KMS-11 (cell line): ENCODE results near the gene CCDC27.

Experiments used
- H2AFZ ChIP-seq: fragments of 200-600 bp; sonication (generic); 2 replicates; pipeline ENCODE4 v1.6.1; 2016; ENCODE audit warnings: antibody characterized with exemption, mixed run types, low read depth
- H3K27ac ChIP-seq: fragments of 200-600 bp; sonication (generic); 2 replicates; pipeline ENCODE4 v1.6.1; 2016; ENCODE audit warnings: mild to moderate bottlenecking, mixed run types
- H3K27me3 ChIP-seq: fragments of 200-600 bp; sonication (generic); 2 replicates; pipeline ENCODE4 v1.6.1; 2017; ENCODE audit warnings: mild to moderate bottlenecking, low read depth, mixed run types, moderate library complexity; ENCODE audit not compliant: insufficient read depth
- H3K36me3 ChIP-seq: fragments of 200-600 bp; sonication (generic); 2 replicates; pipeline ENCODE4 v1.6.1; 2017; ENCODE audit warnings: mild to moderate bottlenecking, mixed run types; ENCODE audit not compliant: insufficient read depth
- H3K4me1 ChIP-seq: fragments of 200-600 bp; sonication (generic); 2 replicates; pipeline ENCODE4 v1.6.1; 2016; ENCODE audit warnings: mild to moderate bottlenecking, low read depth, mixed run types; ENCODE audit not compliant: poor library complexity, severe bottlenecking
- H3K4me2 ChIP-seq: fragments of 200-600 bp; sonication (generic); 2 replicates; pipeline ENCODE4 v1.7.0; 2016; ENCODE audit warnings: mild to moderate bottlenecking, mixed run types
- H3K4me3 ChIP-seq: fragments of 200-600 bp; sonication (generic); IDR thresholded peaks from 2 replicates; pipeline ENCODE4 v1.6.1; 2017; ENCODE audit warnings: low read depth, low read length, mixed read lengths; ENCODE audit not compliant: insufficient read depth
- H3K79me2 ChIP-seq: fragments of 200-600 bp; sonication (generic); 2 replicates; pipeline ENCODE4 v1.6.1; 2016; ENCODE audit warnings: low read depth, mixed run types; ENCODE audit not compliant: insufficient read depth
- H3K9ac ChIP-seq: fragments of 200-600 bp; sonication (generic); 2 replicates; pipeline ENCODE4 v1.6.1; 2016; ENCODE audit warnings: mild to moderate bottlenecking, mixed run types
- H4K20me1 ChIP-seq: fragments of 200-600 bp; sonication (generic); 2 replicates; pipeline ENCODE4 v1.6.1; 2016; ENCODE audit warnings: mild to moderate bottlenecking, mixed run types; ENCODE audit not compliant: insufficient read depth
- CTCF ChIP-seq: fragments of 200-600 bp; sonication (generic); conservative IDR thresholded peaks from 2 replicates; pipeline ENCODE4 v1.6.1; 2017; ENCODE audit warnings: low read depth, mild to moderate bottlenecking, antibody characterized with exemption, low read length, moderate library complexity, mixed read lengths

The CCDC27 gene

GRCh38 chr1:3736131-3736561 lies 16.1 kb upstream of the CCDC27 start:
- no peak overlapping the region for H3K4me3 ChIP-seq
- peaks cover 98% of the 10 kb centered on the region for H3K27me3 ChIP-seq
- H3K27ac ChIP-seq = no peak overlapping the region
- TF ChIP-seq CTCF = no peak
- H2AFZ ChIP-seq = no peak overlapping the region
- H3K79me2 ChIP-seq = no peaks in the 10 kb centered on the region
- no peaks in the 10 kb centered on the region for H3K36me3 ChIP-seq
- no peaks in the 10 kb centered on the region for H4K20me1 ChIP-seq
- H3K9ac ChIP-seq = no peak overlapping the region
- no peak overlapping the region for H3K4me2 ChIP-seq
- no peaks in the 10 kb centered on the region for H3K4me1 ChIP-seq

DNA sequence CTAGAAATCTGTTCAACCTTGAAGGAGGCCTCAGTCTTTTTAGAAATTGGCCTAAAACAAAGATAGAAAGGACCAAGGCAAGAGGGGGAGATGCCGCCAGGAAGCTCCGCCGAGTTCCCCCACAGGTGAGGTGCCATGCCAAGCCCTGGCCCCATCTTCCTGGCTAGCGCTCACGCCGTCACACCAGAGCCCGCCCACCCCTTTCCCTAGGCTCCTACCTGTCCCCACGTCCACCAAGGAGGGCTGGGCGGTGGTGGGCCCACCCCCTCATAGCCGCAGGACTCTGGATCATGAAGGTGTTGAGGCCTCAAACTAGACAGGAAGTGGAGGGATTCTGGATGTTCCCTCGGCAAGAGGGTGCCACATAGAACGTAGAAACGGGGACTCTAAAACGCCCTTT lies 15.5 kb upstream of the CCDC27 start:
- peaks cover 98% of the 10 kb centered on the region for H3K27me3 ChIP-seq
- no peak overlapping the region for H3K9ac ChIP-seq
- H2AFZ ChIP-seq = no peak overlapping the region
- H4K20me1 ChIP-seq = no peaks in the 10 kb centered on the region
- H3K36me3 ChIP-seq = no peaks in the 10 kb centered on the region
- no peak for TF ChIP-seq CTCF
- H3K4me1 ChIP-seq = no peaks in the 10 kb centered on the region
- no peak overlapping the region for H3K4me2 ChIP-seq
- H3K4me3 ChIP-seq = no peak overlapping the region
- H3K79me2 ChIP-seq = no peaks in the 10 kb centered on the region
- H3K27ac ChIP-seq = no peak overlapping the region

DNA sequence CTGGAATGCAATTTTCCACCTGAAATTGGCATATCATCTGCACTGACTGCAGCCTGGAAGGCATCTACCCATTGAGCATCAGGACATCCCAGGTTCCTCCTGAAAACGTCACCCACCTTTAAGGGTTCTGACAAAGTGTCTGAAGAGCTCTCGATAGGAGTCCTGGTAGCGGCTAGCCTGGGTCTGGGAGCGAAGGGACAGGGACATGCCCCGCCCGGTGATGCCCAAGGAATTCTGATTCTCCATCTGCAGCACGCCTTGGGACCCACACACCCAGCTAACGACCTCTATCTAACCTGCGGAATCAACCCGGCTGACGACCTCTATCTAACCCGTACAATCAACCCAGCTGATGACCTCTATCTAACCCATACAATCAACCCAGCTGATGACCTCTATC lies 13.3 kb upstream of the CCDC27 start:
- Histone ChIP-seq H3K27ac (no peak overlapping the region), H3K4me1 (no peaks in the 10 kb centered on the region), H3K36me3 (no peaks in the 10 kb centered on the region), H3K9ac (no peak overlapping the region), H2AFZ (no peak overlapping the region), H3K27me3 (peaks cover 98% of the 10 kb centered on the region), H3K4me2 (no peak overlapping the region), H4K20me1 (no peaks in the 10 kb centered on the region), H3K4me3 (no peak overlapping the region), H3K79me2 (no peaks in the 10 kb centered on the region)
- no peak for TF ChIP-seq CTCF

- no peaks in the 10 kb centered on the region for H4K20me1 ChIP-seq
- peaks cover 100% of the 10 kb centered on the region for H3K27me3 ChIP-seq
- no peak for TF ChIP-seq CTCF
- H3K9ac ChIP-seq = no peak overlapping the region
- H2AFZ ChIP-seq = no peak overlapping the region
- H3K4me2 ChIP-seq = no peak overlapping the region
- H3K4me1 ChIP-seq = no peaks in the 10 kb centered on the region
- H3K4me3 ChIP-seq = no peak overlapping the region
- H3K36me3 ChIP-seq = no peaks in the 10 kb centered on the region
- no peak overlapping the region for H3K27ac ChIP-seq
- no peaks in the 10 kb centered on the region for H3K79me2 ChIP-seq
Observed at GRCh38 chr1:3740042-3740441, 12.2 kb upstream of the CCDC27 start.
